HUES48 (cell line): ENCODE measurements around the gene MGAT5.

ENCODE experiments used
- H3K27ac ChIP-seq: one replicate; pipeline ENCODE4 v1.7.0; 2013; ENCODE audit warnings: low read depth, low read length, inconsistent platforms
- H3K27me3 ChIP-seq: 2 replicates; pipeline ENCODE4 v1.6.1; 2013; ENCODE audit warnings: mild to moderate bottlenecking, low read length; ENCODE audit not compliant: control insufficient read depth, insufficient read depth
- H3K36me3 ChIP-seq: 2 replicates; pipeline ENCODE4 v1.6.1; 2013; ENCODE audit warnings: low read length; ENCODE audit not compliant: control insufficient read depth, insufficient read depth
- H3K4me1 ChIP-seq: 2 replicates; pipeline ENCODE4 v1.6.1; 2013; ENCODE audit warnings: mild to moderate bottlenecking, low read length; ENCODE audit not compliant: control insufficient read depth, insufficient read depth
- H3K4me3 ChIP-seq: 2 replicates; pipeline ENCODE4 v1.5.1; 2013; ENCODE audit warnings: mild to moderate bottlenecking, low read depth, low read length
- H3K9ac ChIP-seq: 2 replicates; pipeline ENCODE4 v1.6.1; 2013; ENCODE audit warnings: mild to moderate bottlenecking, low read depth, low read length, moderate library complexity
- H3K9me3 ChIP-seq: 2 replicates; pipeline ENCODE4 v1.6.1; 2013; ENCODE audit warnings: low read length; ENCODE audit not compliant: control insufficient read depth, insufficient read depth

The MGAT5 gene

GRCh38 chr2:134352844-134353243 lies 99.0 kb downstream of the MGAT5 start:
- H3K27me3 ChIP-seq = no peaks in the 10 kb centered on the region
- H3K9ac ChIP-seq = no peak overlapping the region
- H3K27ac ChIP-seq = no peak overlapping the region
- H3K9me3 ChIP-seq = no peaks in the 10 kb centered on the region
- peaks cover 5% of the 10 kb centered on the region for H3K36me3 ChIP-seq
- no peaks in the 10 kb centered on the region for H3K4me1 ChIP-seq
- no peak overlapping the region for H3K4me3 ChIP-seq

- H3K36me3 ChIP-seq = peaks cover 5% of the 10 kb centered on the region
- no peaks in the 10 kb centered on the region for H3K27me3 ChIP-seq
- H3K9ac ChIP-seq = no peak overlapping the region
- H3K4me1 ChIP-seq = no peaks in the 10 kb centered on the region
- no peaks in the 10 kb centered on the region for H3K9me3 ChIP-seq
- H3K4me3 ChIP-seq = no peak overlapping the region
- H3K27ac ChIP-seq = no peak overlapping the region
These were observed 100.7 kb downstream of the MGAT5 start for GRCh38 chr2:134354611-134355010.

- H3K36me3 ChIP-seq = peaks cover 10% of the 10 kb centered on the region
- H3K4me1 ChIP-seq = peaks cover 11% of the 10 kb centered on the region; the same call in 1 of the 2 replicates
- H3K9me3 ChIP-seq = no peaks in the 10 kb centered on the region
- H3K27ac ChIP-seq = no peak overlapping the region
- H3K4me3 ChIP-seq = no peak overlapping the region
- no peak overlapping the region for H3K9ac ChIP-seq
- H3K27me3 ChIP-seq = no peaks in the 10 kb centered on the region
These were observed 103.9 kb downstream of the MGAT5 start for GRCh38 chr2:134357814-134358213.

DNA sequence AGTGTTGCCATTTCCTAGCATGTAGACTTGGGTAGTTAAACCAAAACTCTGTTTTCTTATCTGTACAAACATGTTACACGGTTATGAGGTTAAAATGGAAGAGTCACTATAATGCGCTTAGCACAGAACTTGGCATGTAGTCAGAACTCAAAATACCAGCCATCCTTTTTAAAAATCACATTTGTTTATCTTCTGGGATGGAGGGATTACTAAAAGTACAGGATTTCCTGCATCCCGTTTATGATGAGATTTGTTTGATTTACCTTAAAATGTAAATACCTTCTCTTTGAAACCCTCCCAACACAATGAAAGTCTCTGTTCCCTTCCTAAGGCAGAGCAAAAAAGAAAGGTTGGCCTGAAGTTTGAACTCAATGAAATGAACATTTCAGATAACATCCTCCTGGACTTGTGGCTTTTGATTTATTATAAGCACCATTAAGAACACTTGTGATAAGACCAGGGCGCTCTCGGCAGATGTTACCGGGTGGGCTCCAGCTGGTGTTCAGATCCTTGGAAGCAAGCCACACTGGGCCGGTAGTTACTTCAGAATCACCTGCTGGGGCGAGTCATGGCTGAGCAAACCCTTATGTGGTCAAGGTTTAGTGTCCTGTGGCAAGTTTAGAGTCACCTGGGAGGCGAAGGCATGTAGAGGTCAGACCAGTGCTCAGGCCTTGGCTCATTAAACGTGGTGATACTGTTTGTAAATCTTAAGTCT lies 105.7 kb downstream of the MGAT5 start:
- H3K27ac ChIP-seq = no peak overlapping the region
- H3K4me3 ChIP-seq = no peak overlapping the region
- H3K36me3 ChIP-seq = peaks cover 17% of the 10 kb centered on the region
- H3K27me3 ChIP-seq = no peaks in the 10 kb centered on the region
- peaks cover 11% of the 10 kb centered on the region; the same call in 1 of the 2 replicates for H3K4me1 ChIP-seq
- no peaks in the 10 kb centered on the region for H3K9me3 ChIP-seq
- no peak overlapping the region for H3K9ac ChIP-seq

DNA sequence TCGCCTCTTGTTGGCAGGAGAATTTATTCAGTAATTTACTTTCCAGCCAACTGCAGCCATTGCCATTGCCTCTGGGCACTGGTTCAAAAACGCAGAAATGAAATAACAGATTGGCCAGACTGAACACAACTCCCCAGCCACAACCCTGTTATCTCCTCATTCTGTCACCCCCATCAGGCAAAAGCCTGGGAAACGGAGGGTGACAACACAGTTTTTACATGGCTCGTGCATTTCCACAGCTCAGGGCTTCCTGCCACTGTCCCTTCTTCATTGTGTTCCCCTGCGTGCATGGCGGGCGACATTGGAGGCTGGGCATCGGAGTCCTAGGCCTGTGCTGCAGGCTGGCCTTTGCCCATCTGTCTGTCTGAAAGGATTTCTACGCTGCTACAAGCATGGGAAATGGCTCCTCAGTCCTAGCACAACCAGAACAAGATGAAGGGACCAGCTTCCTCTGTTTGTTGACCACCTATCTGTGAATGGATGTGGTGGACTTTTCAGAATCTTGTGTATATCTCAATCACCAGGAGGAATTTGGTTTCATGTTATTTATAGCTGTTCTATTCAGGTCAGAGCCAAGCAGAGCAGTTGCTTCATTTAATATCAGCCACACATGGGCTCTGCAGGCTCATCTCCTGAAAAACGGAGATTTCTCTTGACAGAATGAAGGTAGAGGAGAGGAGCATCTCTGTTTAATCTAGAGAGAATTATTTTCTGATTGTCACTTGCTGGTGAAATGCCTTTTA lies 107.0 kb downstream of the MGAT5 start:
- Histone ChIP-seq H3K36me3 (peaks cover 17% of the 10 kb centered on the region), H3K9me3 (no peaks in the 10 kb centered on the region), H3K4me1 (peaks cover 13% of the 10 kb centered on the region), H3K27me3 (no peaks in the 10 kb centered on the region), H3K4me3 (no peak overlapping the region), H3K27ac (no peak overlapping the region), H3K9ac (no peak overlapping the region)

DNA sequence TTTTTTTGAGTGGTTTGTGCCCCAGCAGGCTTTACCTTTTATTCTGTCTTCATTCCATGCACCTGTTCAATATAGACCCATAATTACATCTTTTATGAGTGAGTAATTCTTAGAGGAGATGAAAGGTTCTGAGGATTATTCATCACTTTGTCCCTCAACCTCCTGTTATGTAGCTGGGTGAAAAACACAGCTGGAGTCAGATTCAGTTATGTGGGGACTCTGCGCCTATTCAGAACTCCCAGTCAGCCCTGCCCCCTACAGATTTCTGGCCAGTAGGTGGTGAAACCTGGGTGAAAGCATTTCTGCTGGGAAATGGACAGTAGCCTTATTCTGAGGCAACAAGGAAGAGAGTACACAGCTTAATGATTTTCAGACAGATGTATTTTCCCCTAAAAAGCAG lies 107.8 kb downstream of the MGAT5 start:
- no peak overlapping the region for H3K9ac ChIP-seq
- peaks cover 21% of the 10 kb centered on the region for H3K36me3 ChIP-seq
- no peaks in the 10 kb centered on the region for H3K27me3 ChIP-seq
- H3K4me3 ChIP-seq = no peak overlapping the region
- H3K4me1 ChIP-seq = peaks cover 13% of the 10 kb centered on the region
- H3K27ac ChIP-seq = no peak overlapping the region
- H3K9me3 ChIP-seq = no peaks in the 10 kb centered on the region

DNA sequence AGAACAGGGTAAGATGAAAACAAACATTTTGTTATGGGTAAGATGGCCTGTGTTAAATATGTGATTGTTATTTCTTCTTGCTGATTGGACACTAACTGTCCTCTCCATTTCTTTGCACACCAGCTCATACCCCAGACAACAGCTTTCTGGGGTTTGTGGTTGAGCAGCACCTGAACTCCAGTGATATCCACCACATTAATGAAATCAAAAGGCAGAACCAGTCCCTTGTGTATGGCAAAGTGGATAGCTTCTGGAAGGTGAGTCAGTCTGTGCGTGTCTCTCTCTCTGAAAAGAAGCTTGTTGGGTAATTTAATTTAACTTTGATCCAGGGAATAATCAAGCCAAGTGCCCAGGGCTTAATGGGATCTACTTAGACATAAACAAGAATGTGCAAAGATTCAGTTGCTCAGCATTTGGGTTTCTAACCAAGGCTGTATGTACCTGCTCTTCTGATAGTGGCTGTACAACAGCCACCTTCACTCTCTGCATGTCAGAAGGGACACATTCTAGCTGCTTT lies 108.3 kb downstream of the MGAT5 start:
- Histone ChIP-seq H3K4me1 (peaks cover 13% of the 10 kb centered on the region), H3K27ac (no peak overlapping the region), H3K36me3 (peaks cover 21% of the 10 kb centered on the region), H3K9me3 (no peaks in the 10 kb centered on the region), H3K9ac (no peak overlapping the region), H3K4me3 (no peak overlapping the region), H3K27me3 (no peaks in the 10 kb centered on the region)

DNA sequence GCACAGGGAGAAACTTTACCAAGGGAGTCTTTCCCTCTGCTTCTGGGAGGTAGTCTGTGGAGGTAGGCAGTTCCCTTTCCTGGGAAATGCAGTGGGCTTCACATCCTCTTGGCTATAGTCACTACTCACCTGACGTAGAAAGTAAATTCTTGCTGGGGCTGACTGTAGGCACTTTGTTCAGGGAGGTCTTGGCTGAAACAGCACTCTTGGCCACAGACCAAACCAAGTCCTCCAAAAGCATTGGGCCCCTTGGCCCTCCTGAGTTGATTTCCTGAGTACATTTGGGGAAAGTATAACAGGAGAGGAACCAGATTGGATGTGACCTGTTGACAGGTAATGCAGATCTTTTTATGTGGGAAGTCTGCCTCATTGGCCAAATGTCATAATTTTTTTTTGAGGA lies 108.9 kb downstream of the MGAT5 start:
- Histone ChIP-seq H3K4me3 (no peak overlapping the region), H3K9ac (no peak overlapping the region), H3K27ac (no peak overlapping the region), H3K4me1 (peaks cover 13% of the 10 kb centered on the region), H3K27me3 (no peaks in the 10 kb centered on the region), H3K36me3 (peaks cover 21% of the 10 kb centered on the region), H3K9me3 (no peaks in the 10 kb centered on the region)

GRCh38 chr2:134365356-134365755 lies 111.5 kb downstream of the MGAT5 start:
- H3K9me3 ChIP-seq = no peaks in the 10 kb centered on the region
- no peak overlapping the region for H3K9ac ChIP-seq
- H3K27me3 ChIP-seq = no peaks in the 10 kb centered on the region
- peaks cover 13% of the 10 kb centered on the region for H3K4me1 ChIP-seq
- H3K4me3 ChIP-seq = no peak overlapping the region
- H3K27ac ChIP-seq = no peak overlapping the region
- H3K36me3 ChIP-seq = peaks cover 21% of the 10 kb centered on the region

GRCh38 chr2:134366359-134366758 lies 112.5 kb downstream of the MGAT5 start:
- Histone ChIP-seq H3K4me1 (peaks cover 10% of the 10 kb centered on the region), H3K36me3 (peaks cover 21% of the 10 kb centered on the region), H3K27me3 (no peaks in the 10 kb centered on the region)

DNA sequence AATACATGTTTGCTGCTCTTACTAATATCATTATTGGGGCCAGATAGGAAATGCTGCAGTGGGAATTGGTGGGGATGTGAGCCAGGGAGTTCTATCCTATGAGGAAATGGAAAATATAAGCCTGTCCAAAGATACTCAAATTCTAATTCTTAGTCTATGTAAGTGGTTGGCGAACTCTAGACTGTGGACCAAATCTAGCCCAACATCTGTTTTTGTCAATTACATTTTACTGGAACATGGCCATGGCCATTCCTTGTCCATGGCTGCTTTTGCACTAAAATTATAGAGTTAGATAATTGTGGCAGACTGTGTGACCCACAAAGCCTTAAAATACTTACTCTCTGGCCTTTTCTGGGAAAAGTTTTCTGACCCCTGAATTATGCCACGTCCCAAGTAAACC lies 113.3 kb downstream of the MGAT5 start:
- Histone ChIP-seq H3K4me1 (peaks cover 2% of the 10 kb centered on the region; the same call in 1 of the 2 replicates), H3K9ac (no peak overlapping the region), H3K27ac (no peak overlapping the region), H3K9me3 (no peaks in the 10 kb centered on the region), H3K27me3 (no peaks in the 10 kb centered on the region), H3K4me3 (no peak overlapping the region), H3K36me3 (peaks cover 17% of the 10 kb centered on the region)

More at GRCh38 chr2:134366359-134366758, 112.5 kb downstream of the MGAT5 start:
- Histone ChIP-seq H3K9ac (no peak overlapping the region), H3K4me3 (no peak overlapping the region), H3K27ac (no peak overlapping the region), H3K9me3 (no peaks in the 10 kb centered on the region)
